HPDE6-E6E7 (cell line): ENCODE results near the gene GFRA4.
A peak's percentile ranks its signal among the peaks of the same experiment; 100 is the strongest.

ENCODE experiments used
- DNase-seq: peaks from one replicate; pipeline ENCODE4 v3.0.0; 2011; ENCODE audit warnings: missing footprints; ENCODE audit errors: extremely low spot score

GFRA4 gene

GRCh38 chr20:3663031-3663701 is at the start of gene GFRA4:
GFRA4 (minus strand) TSS chr20:3663399; CDS start chr20:3663399, 0 bp downstream.
- DNase-seq: no peak

DNA sequence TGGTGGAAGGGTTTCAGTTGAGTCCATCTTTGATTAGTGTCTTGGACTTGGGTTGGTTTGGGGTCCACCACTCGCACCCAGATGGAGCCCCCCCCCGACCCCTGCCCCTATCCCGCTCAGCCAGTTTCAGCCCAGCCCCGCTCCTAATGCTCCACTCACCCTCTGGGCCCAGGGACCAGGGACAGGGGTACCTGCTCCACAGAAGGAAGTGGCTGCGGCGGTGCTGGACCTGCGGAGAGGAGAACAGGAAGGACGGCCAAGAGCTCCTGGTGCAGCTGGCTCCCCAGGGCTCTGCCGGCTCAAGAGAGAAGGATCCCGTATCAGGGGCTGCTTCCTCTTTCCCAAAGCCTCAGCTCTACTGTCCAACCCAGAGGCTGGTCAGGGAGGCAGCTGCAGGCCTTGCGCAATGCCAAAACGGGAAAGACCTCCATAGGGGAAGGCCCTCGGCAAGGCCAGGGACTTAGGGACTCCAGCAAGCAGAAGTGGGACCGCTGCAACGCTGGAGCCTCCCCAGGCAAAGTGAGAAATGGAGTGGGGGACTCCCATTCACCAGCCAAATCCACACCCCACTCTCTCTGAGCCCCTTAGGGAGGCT is 49.2 kb upstream of the GFRA4 start, which contains the start of gene SIGLEC1:
SIGLEC1 (minus strand) TSS at position 322 of the 595 bp plus-strand sequence. CDS start 5,472 bp downstream, outside the sequence.
- no peak for DNase-seq

DNA sequence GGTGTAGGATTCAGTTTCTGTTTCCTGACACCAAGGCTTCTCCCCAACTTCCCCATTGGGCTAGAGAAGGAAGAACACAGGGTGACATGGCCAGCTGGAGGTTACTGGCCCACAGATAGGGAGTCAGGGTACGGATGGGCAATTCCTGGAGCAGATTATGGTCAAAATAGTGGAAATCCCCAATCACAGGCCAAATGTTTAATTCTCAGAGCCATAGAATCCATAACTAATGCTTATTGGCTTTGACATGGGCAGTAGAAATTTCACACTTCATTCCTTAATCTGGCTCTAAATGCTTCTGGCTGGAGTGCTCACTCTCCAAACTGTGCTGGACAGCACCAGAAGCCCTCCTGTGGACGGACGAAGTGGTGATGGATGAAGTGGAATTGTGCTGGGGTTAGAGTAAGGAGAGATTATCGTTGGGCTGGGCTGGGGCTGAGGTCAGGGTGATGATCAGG is 48.3 kb upstream of the GFRA4 start:
- DNase-seq: no peak

DNA sequence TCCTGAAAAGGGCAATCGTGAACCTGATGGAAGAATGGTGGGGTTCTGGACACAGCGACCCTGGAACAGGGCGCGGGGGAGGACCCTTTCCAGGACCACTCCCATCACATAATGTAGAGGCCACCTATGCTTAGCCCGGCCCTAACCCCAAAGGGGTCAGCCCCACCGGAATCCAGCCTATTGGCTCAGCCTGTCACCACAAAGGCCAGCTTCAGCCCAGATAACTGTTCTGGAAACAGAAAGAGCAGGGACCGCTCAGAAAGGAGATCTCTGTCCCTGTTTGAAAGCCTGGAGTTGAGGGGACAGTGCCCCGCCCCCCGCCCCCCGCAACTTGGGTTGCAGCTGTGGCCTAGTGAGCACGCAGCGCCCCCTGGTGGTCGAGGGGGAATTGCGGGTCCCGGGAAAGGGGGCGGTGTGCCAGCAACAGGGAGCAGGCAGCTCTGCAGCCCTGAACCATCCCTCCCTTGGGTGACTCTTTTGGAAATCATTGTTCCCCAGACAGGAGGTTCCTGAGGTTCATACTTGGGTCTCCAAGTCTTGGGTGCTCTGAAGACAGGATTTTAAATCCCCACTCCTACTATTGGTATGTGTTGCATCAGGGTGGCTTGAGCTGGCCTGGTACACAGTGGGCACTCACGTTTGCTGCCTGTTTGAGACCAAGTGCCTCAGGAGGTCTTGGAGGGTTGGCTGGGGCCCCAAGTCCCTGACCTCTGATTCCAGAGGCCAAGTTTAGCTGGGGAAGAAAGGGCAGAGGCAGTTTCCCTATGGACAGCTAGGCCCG is 47.7 kb upstream of the GFRA4 start:
- DNase-seq: peak; percentile 76

GRCh38 chr20:3710011-3710466 is 46.8 kb upstream of the GFRA4 start:
- DNase-seq: no peak

DNA sequence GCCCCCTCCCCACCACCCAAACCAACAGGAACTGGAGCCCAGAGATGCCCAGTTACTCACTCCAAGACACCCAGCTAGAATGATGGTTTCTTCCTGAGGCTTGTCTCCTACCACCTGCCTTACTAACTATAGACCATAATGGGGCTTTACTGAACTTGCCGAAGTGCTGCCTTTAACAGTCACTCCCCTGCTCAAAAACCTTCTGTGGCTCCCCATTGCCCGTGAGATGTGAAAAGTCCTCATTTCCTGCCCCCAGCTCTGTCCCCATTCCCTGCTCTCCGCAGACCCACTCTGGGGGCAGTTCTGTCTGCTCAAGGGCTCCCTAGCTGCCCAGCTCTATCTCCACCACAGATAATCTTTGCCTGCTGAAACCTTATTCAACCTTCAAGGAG is 44.3 kb upstream of the GFRA4 start:
- no peak for DNase-seq

- DNase-seq: no peak
Observed at GRCh38 chr20:3706774-3707507, 43.7 kb upstream of the GFRA4 start.

DNA sequence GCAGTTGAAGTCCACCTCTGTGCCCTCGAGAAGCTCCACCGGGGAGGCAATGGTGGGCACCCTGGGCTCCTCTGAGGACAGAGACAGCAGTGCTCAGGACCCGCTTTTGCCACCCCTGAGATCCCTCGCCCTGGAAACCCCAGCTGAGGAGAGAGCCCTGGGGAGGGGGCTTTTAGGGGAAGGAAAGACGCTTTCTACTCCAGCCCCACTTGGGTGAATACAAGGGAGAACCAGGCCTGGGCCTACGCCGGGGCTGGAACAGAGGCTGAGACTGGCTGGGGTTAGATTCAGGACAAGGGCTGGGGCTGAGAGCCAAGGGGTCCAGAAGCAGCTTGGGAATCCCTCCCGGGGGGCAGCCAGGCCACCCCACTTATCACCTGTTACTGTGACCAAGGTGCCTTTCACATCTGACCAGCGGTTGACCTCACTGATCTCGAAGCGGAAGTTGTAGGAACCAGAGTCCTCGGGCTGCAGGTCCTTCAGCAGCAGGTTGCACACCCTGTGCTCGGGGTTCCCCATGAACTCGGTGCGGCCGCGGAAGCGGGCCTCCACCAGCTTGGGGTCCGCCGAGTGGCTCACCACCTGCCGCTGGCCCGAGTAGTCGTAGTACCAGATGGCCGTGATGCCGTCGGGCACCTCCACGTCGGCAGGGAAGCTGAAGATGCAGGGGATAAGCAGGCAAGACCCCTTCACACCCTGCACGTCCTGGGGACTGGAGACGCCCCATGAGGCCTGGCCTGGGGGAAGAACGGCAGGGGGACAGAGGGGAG is 43.0 kb upstream of the GFRA4 start:
- no peak for DNase-seq

- no peak for DNase-seq
Observed at GRCh38 chr20:3705491-3705969, 42.3 kb upstream of the GFRA4 start.

- DNase-seq: no peak
Observed at GRCh38 chr20:3704087-3704486, 40.9 kb upstream of the GFRA4 start.

DNA sequence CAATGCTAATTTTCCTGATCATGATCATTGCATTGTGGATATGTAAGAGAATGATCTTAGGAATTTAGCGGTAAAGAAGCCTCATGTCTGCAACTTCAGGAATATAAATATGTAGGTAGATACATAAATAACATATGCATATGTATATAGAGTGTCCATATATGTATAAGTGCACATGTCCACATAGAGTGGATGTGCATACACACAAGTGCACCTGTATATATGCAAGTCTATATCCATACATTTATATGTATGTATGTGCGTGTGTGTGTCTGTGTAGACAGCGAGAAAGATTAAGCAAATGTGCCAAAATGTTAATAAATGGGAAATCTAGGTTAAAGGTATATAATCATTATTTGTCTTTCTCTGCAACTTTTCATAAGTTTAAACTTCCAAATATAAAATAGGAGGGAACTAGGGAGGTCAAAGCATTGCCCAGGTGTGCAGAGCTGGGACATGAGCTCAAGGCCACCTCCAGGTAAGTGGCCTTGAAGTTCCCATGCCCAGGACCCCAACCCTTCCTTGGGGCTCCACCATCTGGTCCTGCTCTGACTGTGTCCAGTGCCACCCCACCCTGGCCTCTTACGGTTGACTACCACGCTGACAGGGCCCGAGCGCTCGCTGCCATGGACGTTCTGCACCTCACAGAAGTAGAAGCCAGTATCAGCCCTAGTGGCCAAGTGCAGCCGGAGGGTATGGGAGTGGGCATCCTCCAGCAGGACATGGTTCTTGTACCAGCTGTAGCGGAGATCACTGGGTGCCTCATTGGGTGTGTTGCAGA is 39.6 kb upstream of the GFRA4 start:
- no peak for DNase-seq

DNA sequence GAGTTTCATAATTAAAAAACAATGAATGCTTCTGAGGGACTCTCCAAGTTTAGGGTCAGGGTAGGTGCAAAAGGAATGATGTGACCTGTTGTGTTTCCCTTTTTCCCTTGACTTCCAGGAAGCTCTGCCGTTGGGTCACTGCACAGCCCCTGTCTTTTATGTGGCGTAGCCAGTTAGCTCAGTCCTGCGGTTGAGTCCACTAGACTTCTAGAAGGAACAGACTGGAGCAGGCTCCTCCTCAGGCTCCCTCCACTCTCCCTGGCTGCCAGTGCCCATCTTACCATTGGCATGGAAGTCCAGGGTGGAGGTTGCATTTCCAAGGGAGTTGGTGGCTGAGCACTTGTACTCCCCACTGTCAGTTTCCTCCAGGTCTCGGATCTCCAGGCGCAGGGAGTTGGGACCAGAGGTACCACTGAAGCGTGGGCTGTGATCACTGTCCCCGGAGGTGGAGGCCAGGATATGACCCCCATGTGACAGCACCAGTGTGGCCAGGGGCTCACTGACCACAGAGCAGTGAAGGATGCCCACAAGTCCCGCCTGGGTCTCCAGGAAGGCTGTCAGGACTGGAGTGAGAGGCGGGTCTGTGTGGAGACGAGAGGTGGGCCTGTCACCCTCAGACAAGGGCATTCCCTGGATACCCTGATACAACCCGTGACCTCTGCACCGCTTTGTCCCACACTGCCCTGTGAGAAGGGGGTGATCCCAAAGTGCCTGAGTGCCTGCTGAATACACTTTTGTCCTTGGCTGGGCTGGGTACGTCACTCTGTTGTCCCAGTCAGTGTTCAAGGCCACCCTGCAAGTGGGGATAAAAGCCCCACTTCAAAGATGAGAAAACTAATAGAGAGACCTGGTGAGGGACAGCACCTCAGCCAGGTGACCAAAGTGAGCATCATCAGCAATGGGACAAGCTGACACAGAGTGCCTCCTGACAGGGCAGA is 38.1 kb upstream of the GFRA4 start:
- no peak for DNase-seq

GRCh38 chr20:3699037-3699436 is 35.8 kb upstream of the GFRA4 start:
- DNase-seq: no peak

DNA sequence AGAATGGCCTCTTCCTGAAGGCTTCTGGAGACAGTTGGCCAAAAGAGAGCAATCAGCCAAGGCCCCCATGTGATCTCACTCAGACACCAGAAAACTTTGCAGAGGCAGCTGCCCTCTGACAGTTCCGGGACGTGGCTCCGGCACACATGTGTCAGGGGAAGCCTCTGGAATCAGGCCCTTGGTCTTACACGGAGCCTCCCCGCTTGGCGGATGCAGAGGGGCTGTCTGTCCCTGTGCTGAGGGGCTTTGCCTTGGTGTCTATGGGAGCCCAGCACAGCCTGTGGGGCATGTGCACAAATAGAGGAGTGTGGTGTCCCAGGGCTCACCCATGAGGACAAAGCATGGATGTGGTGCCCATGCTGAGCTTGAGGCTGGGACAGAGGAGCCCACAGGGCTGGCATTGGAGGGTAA is 35.4 kb upstream of the GFRA4 start:
- DNase-seq: no peak

DNA sequence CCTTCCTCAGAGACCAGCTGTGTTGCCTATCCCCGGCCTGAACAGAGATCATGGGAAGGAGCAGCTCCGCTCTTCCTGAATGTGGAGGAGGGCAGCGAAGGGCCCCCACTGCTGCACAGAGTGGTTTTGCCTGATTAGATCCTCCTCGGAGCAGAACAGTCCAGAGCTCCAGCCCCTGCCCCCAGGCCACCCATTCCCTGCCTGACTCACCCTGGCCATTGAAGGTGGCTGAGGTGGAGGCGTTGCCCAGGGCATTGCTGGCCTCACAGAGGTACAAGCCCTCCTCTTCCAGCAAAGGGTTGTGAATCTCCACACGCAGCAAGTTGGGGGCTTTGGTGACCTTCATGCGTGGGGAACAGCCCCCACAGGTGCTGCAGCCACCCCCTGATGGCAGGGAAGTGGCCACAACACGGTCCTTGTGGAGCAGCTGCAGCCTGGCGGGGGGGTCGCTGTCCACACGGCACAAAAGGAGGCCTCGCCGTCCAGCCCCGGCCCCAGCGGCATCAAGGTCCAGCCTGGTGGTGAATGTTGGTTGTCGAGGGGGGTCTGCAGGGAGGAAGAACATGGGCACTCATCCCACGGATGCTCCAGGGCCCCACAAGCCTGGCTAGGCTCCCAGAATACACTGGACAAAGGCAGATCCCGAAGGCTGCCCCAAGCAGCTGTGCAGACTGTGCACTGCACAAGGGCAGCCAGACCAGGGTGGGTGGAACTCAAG is 34.5 kb upstream of the GFRA4 start:
- DNase-seq: no peak

- no peak for DNase-seq
Observed at GRCh38 chr20:3696745-3697587, 33.8 kb upstream of the GFRA4 start.

- no peak for DNase-seq
Observed at GRCh38 chr20:3696200-3696599, 33.0 kb upstream of the GFRA4 start.
